Measurements from ENCODE around the gene BORCS5. TPM values are rescaled to one million over a fixed set of nuclear protein-coding genes. Genes with fewer than 3 reads are reported as not detected.

The BORCS5 gene
- total and polyA plus RNA-seq, 2 of the 8 experiments (the other 6 are each of a cell fraction or from before 2014, with no cell fraction given): 8.3 to 17.4 TPM

DNA sequence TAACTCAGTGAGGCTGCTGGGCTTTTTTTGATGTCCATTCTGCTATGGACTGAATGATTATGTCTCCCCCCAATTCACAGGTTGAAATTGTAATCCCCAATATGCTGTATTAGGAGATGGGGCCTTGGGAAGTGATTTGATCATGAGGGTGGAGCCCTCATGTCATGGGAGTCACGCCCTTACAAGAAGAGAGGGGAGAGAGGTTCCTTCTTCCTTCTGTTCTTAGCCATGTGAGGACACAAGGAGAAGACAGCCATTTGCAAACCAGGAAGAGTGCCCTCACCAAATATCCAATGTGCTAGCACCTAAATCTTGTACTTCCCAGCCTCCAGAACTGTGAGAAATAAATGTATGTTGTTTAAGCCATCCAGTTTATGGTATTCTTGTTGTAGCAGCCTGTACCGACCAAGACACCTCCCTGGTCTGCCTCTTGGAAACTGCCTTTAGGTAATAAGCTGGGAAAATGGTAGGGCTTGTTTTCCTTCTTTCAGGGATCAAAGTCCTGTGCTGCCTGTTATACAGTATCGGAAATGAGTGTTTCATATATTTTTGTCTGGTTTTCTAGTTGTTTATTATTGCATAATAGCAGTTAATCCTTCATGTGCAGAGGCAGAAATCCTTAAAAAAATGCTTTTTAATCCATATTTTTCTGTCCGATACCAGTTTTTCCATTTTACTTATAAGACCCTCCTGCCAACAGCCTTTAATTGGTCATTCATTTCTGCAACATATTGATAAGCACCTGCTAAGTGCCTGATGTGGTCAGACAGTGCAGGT, 16.3 kb downstream of the BORCS5 start:
- POLR2A ChIA-PET (ENCODE audit: partially characterized antibody): no interaction called here
- no peaks in the 10 kb centered on the region for H3K4me1 ChIP-seq (replicated peaks in 1 of 4; ENCODE audit: control insufficient read depth in 3 of 4, insufficient read depth in 4 of 4, low read length in 3 of 4)
- TF ChIP-seq HDAC2 (IDR thresholded peaks at IDR 0.05; ENCODE audit: borderline replicate concordance in 1 of 2, low read depth in 2 of 2, low read length in 2 of 2) (no peak), TCF12 (IDR thresholded peaks at IDR 0.05; ENCODE audit: low read depth, low read length) (no peak), RXRA (IDR thresholded peaks at IDR 0.05; ENCODE audit: insufficient read depth, low read depth, low read length) (no peak), RFX5 (IDR thresholded peaks at IDR 0.05; ENCODE audit: borderline replicate concordance, low read depth, low read length) (no peak), GTF2F1 (IDR thresholded peaks at IDR 0.05; ENCODE audit: borderline replicate concordance, low read depth, low read length) (no peak), SRF (IDR thresholded peaks at IDR 0.05; ENCODE audit: low read depth, low read length) (no peak), FOSL1 (IDR thresholded peaks at IDR 0.05; ENCODE audit: insufficient read depth, low read depth, low read length) (no peak), SAP30 (IDR thresholded peaks at IDR 0.05; ENCODE audit: insufficient read depth, insufficient replicate concordance, low read length) (no peak), TAF1 (IDR thresholded peaks at IDR 0.05; ENCODE audit: low read depth, low read length) (no peak), ATF2 (IDR thresholded peaks at IDR 0.05; ENCODE audit: low read length) (no peak)

More for the DNA sequence above, 16.3 kb downstream of the BORCS5 start:
- no peak for DNase-seq (ENCODE audit: low read depth in 1 of 2, low spot score in 2 of 2)
- H2AFZ ChIP-seq (ENCODE audit: low read length): no peak overlapping the region
- H3K4me3 ChIP-seq (ENCODE audit: extremely low read depth in 1 of 4, insufficient read depth in 2 of 4, low read depth in 3 of 4, low read length in 4 of 4): no peak overlapping the region
- H2BK5ac ChIP-seq (ENCODE audit: low read depth, low read length): no peak overlapping the region
- H2BK15ac ChIP-seq (ENCODE audit: low read length): no peak overlapping the region
- no peak for FAIRE-seq
- H2AK5ac ChIP-seq (ENCODE audit: low read depth, low read length): no peak overlapping the region
- no peak overlapping the region for H3K4me2 ChIP-seq (ENCODE audit: insufficient read depth in 1 of 2, low read depth in 2 of 2, low read length in 2 of 2)
- H2BK20ac ChIP-seq (ENCODE audit: low read length): no peak overlapping the region
- no peak overlapping the region for H3K27ac ChIP-seq (ENCODE audit: low read depth, low read length)
- CTCF ChIA-PET (ENCODE audit: partially characterized antibody): interaction anchor here (0.6 to 1.6 kb wide), 2 partner anchors 11 to 89 kb away, joined by 3 read pairs; no protein-coding TSS in a partner anchor
- no peak overlapping the region for H2BK120ac ChIP-seq (replicated peaks; ENCODE audit: low read depth, low read length)
- H4K5ac ChIP-seq (ENCODE audit: insufficient read length, low read depth, low read length): no peak overlapping the region
- H3K23me2 ChIP-seq (ENCODE audit: low read depth, low read length): no peaks in the 10 kb centered on the region
- H3K4ac ChIP-seq (replicated peaks; ENCODE audit: insufficient read length, low read depth, low read length): no peak overlapping the region
- H3K14ac ChIP-seq (ENCODE audit: insufficient read length): no peak overlapping the region
- H4K20me1 ChIP-seq (replicated peaks in 1 of 2; ENCODE audit: control insufficient read depth in 1 of 2, insufficient read depth in 2 of 2, low read length in 2 of 2): no peaks in the 10 kb centered on the region
- no peak overlapping the region for H3K9ac ChIP-seq (replicated peaks in 1 of 4; ENCODE audit: extremely low read depth in 1 of 4, low read depth in 3 of 4, low read length in 3 of 4)
- H3K27me3 ChIP-seq (replicated peaks in 1 of 4; ENCODE audit: control insufficient read depth in 3 of 4, extremely low read depth in 1 of 4, insufficient read depth in 3 of 4, low read length in 3 of 4): no peaks in the 10 kb centered on the region
- 91% methylated on average over 4 of the region's 4 CpGs; no CpG with 5 or more reads in 1 of the 2 experiments for WGBS, 2 experiments (ENCODE audit: extremely low coverage in 1 of 2, insufficient coverage in 1 of 2, insufficient read length in 1 of 2, insufficient replicate concordance in 2 of 2, low coverage in 1 of 2, low lambda C conversion rate in 2 of 2, missing lambda C conversion rate in 1 of 2)
- no peaks in the 10 kb centered on the region for H3K79me2 ChIP-seq (ENCODE audit: control insufficient read depth in 1 of 2, insufficient read depth in 2 of 2, low read length in 2 of 2)
- H3K79me1 ChIP-seq (ENCODE audit: low read depth, low read length): no peaks in the 10 kb centered on the region
- H3K18ac ChIP-seq (ENCODE audit: extremely low read depth, low read length): no peak overlapping the region
- no peak overlapping the region for H3K56ac ChIP-seq (replicated peaks; ENCODE audit: insufficient read length, low read depth, low read length)
- H3K9me3 ChIP-seq (ENCODE audit: insufficient read depth in 2 of 2, low read depth in 1 of 2, low read length in 1 of 2): no peaks in the 10 kb centered on the region
- no peak overlapping the region for H4K91ac ChIP-seq (replicated peaks; ENCODE audit: insufficient read length, low read length)
- H3K23ac ChIP-seq (ENCODE audit: insufficient read length): no peak overlapping the region
- H2BK12ac ChIP-seq (ENCODE audit: low read depth, low read length): no peak overlapping the region
- no peaks in the 10 kb centered on the region; a peak in 1 of 8 replicates for H3K36me3 ChIP-seq (ENCODE audit: control insufficient read depth in 2 of 4, insufficient read depth in 4 of 4, low read length in 3 of 4)
- no peak overlapping the region for H4K8ac ChIP-seq (ENCODE audit: extremely low read depth, insufficient read depth, low read length)
